HG03066 (cell line): ENCODE results near the gene PRKAR1A.
A peak's percentile ranks its signal among the peaks of the same experiment; 100 is the strongest.
"Not testable (repeated sequence)": the region's sequence is repeated elsewhere in the genome, so short reads cannot be mapped to it uniquely, and the experiment has no call there.

Experiments
- ATAC-seq: cut with Tn5 transposase; IDR thresholded peaks from one replicate; pipeline ENCODE4 v1.9.1; 2021; ENCODE audit warnings: low read depth; ENCODE audit not compliant: unreplicated experiment

PRKAR1A gene

DNA sequence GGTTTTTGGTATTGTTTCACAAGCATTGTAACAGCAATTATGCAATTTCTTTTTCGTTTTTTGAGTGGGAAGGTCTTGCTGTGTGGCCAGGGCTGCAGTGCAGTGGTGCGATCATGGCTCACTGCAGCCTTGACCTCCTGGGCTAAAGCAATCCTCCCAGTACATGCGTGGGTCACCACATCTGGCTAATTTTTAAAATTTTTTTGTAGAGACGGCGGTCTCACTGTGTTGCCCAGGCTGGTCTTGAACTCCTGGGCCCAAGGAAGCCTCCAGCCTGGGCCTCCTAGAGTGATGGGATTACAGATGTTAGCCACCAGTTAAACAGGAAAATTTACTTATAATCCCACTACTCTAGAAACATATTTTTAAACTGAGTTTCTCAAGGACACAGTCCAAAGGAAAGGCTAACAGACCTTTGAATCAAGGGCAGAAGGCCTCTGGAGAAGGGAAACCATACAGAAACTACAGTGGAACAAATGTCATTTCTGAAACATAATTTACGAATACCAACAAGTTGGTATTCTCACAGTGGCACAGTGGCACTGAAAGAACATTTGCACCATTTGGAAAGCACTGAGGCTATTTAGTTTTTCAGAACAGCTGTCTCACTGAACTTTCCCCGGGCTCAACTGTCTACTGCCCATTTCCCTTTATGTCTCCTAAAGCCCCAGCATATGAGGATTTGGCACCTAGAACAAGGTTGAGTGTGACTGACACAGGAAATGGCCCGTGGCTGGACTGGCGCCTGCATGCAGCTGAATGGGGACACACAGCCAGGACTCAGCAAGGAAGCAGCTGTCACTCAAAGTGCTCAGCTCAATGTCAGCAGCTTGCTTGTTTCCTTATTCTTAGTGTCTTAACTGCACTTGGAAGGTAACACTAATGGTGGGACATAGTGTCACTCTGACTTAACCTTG lies 2.8 kb upstream of the PRKAR1A start:
- ATAC-seq = no peak

DNA sequence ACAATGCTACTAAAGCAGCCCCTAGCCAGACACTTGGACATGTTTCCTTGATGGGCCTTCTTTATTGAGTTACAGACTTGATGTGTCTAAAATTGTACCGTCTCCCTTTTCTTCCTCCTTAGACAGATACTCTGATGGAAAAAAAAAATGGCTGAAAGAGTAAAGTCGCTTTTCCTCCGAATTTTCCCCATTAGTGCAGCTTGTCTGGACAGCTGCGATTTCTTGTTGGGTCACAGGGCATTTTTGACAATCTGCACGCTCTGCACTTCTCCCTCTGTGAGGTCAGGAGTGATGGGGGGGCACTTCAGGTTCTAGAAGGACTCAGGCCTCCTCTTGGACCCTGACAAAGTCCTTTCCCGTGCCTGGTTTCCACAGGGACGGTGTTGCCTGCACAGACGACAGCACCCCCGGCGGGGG lies 968 bp upstream of the PRKAR1A start:
- ATAC-seq = no peak

- ATAC-seq = peak; percentile 42
These were observed 471 bp upstream of the PRKAR1A start for GRCh38 chr17:68511671-68512246.

GRCh38 chr17:68512960-68513474 lies 787 bp downstream of the PRKAR1A start:
- peak; percentile 0 for ATAC-seq

DNA sequence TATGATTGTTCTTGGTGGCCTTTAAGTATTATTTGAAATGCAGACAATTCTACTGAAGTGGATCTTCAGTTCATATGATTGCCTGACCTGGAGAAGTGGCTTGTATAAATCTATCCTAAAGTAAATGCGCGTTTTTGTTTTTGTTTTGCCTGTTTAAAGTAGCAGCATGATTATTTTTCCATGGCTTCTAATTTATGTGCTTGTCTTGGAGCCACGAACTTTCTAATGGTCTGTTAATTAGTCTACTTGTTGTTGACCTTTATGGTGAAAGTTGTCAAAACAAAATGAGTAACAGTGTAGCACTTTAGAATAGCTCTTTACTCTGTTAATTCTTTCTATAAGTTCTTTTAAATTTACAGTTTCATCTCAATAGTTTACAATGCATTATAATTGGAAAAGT lies 1.7 kb downstream of the PRKAR1A start:
- no peak for ATAC-seq

DNA sequence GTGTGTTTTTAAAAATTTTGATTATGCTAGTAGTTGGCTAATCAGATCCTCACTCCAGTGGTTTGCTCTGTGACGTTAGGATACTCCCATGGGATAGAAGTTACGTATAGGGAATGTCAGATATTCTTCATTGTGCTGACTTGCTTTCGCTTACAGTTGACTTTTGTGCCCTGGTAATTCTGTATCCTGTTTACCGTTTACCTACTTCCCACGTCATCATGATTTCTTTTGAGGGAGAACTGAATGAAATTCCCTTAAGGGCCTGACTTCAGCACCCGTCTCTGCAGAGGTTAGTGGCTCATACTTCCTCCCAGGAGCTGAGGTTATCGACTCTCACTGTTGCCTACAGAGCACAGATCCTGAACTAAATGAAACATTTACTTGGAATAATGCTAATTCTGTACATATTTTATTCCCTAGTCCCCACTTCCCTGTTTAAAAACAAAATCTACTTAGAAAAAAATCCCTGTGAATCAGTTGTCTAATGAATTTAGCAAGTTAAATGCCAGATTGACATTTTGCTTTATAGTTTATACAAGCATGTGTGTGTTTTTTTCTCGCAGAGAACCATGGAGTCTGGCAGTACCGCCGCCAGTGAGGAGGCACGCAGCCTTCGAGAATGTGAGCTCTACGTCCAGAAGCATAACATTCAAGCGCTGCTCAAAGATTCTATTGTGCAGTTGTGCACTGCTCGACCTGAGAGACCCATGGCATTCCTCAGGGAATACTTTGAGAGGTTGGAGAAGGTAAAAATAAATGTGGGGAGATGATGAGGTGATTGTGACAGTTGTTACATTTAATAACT lies 2.8 kb downstream of the PRKAR1A start:
- no peak for ATAC-seq

- no peak for ATAC-seq
These were observed 4.5 kb downstream of the PRKAR1A start for GRCh38 chr17:68516732-68517131.

DNA sequence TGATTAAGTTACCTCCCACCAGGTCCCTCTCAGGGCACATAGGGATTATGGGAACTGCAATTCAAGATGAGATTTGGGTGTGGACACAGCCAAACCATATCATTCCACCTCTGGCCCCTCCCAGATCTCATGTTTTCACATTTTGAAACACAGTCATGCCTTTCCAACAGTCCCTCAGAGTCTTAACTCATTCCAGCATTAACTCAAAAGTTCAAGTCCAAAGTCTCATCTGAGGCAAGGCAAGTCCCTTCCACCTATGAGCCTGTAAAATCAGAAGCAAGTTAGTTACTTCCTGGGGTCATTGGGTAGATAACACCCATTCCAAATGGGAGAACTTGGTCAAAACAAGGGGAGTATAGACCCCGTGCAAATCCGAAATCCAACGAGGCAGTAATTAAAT lies 5.4 kb downstream of the PRKAR1A start:
- not testable (repeated sequence) for ATAC-seq

DNA sequence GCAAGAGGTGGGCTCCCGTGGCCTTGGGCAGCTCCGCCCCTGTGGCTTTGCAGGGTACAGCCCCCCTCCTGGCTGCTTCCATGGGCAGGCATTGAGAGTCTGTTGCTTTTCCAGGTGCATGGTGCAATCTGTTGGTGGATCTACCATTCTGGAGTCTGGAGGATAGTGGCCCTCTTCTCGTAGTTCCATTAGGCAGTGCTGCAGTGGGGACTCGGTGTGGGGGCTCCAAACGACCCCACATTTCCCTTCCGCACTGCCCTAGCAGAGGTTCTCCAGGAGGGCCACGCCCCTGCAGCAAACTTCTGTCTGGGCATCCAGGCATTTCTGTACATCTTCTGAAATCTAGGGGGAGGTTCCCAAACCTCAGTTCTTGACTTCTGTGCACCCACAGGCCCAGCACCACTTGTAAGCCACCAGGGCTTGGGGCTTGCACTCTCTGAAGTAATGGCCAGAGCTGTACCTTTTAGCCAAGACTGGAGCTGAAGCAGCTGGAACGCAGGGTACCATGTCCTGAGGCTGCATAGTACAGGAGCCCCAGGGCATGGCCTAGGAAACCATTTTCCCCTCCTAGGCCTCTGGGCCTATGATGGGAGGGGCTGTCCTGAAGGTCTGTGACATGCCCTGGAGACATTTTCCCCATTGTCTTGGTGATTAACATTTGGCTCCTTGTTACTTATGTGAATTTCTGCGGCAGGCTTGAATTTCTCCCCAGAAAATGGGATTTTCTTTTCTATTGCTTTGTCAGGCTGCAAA lies 6.0 kb downstream of the PRKAR1A start:
- no peak for ATAC-seq

DNA sequence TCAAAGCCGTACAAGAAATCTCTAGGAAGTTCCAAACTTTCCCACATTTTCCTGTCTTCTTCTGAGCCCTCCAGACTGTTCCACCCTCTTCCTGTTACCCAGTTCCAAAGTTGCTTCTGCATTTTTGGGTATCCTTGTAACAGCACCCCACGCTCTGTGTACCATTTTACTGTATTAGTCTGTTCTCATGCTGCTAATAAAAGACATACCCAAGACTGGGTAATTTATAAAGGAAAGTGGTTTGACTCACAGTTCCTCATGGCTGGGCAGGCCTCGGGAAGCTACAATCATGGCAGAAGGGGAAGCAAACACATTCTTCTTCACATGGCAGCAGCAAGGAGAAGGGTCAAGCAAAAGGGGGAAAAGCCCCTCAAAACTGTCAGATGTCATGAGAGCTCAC lies 6.8 kb downstream of the PRKAR1A start:
- not testable (repeated sequence) for ATAC-seq

GRCh38 chr17:68519911-68520310 lies 7.7 kb downstream of the PRKAR1A start:
- ATAC-seq = no peak

DNA sequence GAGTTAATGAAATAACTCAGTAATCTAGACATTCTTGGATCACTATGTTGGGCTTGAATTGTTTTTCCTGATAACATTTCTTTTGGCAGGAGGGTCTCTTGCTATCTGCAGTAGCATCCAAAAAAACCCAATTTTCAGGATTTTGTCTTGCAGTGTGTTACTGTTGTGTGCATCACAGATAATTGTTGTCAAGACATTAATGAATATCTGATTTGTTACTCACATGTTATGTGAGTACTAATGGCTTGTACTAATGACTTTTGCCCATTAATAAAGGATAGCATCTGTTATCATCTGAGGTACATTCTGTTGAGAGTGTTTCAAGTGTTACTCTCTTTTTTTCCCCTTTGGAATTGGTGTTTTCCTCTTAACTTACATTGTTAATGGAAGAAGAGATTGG lies 10.0 kb downstream of the PRKAR1A start:
- no peak for ATAC-seq

GRCh38 chr17:68526548-68526947 lies 14.3 kb downstream of the PRKAR1A start:
- no peak for ATAC-seq

GRCh38 chr17:68527314-68527713 lies 15.1 kb downstream of the PRKAR1A start:
- ATAC-seq = no peak

DNA sequence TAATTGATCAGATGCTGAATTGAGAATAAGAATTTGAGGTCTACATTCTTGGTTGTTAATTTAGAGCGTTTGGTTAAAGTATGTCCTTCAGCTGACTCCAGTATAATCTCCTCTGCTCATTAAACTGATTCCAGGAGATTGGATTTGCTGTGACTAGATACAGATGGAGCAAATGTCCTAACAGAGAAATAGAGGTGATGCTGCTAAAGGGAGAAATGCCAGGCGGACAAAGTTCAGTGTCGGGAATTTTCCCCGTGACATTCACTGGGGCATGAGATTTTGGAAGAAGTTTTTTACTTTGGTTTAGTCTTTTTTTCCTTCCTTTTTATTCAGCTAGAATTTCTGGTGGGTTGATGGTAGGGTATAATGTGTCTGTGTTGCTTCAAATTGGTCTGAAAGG lies 19.0 kb downstream of the PRKAR1A start:
- ATAC-seq = no peak

DNA sequence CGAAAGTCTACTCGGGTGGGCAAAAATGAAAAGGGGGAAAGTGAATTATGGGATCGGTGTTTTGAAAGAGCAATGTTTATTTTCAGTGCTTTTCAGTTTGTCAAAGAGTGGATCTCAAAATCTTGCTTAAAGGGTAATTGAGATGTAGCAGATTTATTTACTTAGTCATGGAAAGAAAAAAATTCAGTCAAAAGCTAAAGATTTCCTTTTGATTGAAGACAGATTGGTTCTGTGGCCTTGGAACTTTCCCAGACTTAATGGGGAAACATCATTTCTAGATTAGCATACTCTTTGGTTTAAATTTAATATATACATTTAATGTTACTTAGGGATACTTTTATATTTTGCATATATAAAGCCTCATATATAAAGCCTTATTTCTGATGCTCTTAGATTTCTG lies 20.6 kb downstream of the PRKAR1A start:
- ATAC-seq = no peak

- ATAC-seq = no peak
These were observed 21.9 kb downstream of the PRKAR1A start for GRCh38 chr17:68533887-68534694.

GRCh38 chr17:68534695-68535088 lies 22.5 kb downstream of the PRKAR1A start:
- no peak for ATAC-seq

- no peak for ATAC-seq
These were observed 23.7 kb downstream of the PRKAR1A start for GRCh38 chr17:68535922-68536321.
